ENCODE results near the gene TSFM. TPM values are rescaled to one million over a fixed set of nuclear protein-coding genes. Genes with fewer than 3 reads are reported as not detected.

The TSFM gene
- total RNA-seq, 1 donor from 2014 or later = 30.0 TPM

- no peak for DNase-seq (ENCODE audit: low spot score)
- no peak for ATAC-seq
Observed at GRCh38 chr12:57777367-57777766, 5.2 kb upstream of the TSFM start.

DNA sequence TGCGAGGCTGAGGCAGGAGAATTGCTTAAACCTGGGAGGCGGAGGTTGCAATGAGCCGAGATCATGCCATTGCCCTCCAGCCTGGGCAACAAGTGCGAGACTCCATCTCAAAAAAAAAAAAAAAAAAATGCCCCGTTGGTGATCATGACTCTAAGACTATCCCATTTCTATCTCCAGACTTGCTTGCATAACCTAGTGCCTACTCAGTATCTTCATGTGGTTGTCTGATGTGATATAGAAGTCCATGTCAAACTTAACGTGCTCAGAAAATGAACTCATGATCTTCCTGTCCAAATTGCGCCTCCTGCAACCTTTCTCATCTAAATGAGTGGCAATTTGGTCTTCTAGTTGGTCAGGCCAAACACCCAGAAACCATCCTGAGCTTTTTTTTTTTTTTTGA lies 4.7 kb upstream of the TSFM start:
- DNase-seq (ENCODE audit: low spot score) = no peak
- no peak for ATAC-seq

DNA sequence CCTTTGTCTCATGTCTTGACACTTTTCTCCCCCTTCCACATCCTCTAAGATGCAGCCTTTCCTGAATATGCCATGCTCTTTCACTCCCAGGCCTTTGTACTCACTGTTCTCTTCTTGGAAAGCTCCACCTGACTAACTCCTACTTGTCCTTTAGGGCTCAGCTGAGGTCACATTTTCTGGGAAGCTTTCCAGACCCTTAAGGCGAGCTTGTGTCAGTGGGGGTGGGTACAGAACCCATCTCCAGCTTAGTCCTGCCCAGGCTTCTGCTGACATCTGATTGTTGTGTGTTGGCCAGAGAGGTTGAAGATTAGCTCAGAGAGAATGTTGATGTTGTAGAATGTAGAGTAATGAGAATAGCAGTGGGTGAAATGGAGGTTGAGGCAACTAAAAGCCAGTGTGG lies 2.9 kb upstream of the TSFM start:
- ATAC-seq = no peak
- DNase-seq (ENCODE audit: low spot score) = no peak

GRCh38 chr12:57780284-57780897 lies 2.2 kb upstream of the TSFM start:
- ATAC-seq (no peak), DNase-seq (ENCODE audit: low spot score) (no peak)

DNA sequence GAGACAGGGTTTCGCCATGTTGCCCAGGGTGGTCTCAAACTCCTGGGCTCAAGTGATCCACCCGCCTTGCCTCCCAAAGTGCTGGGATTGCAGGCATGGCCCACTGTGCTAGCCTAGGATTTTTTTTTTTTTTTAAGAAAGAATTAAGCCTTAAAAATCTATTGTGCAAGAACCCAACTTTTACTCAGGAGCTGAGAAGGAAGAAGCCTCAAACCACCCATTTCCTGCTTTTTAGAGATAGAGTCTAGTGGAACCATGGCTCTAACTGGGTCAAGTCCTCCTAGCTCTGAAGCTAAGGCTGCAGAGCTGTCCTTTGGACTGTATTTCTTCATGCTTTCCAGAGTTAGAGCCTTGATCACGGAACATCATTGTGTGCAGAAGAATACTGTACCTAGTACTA lies 1.3 kb upstream of the TSFM start:
- DNase-seq (ENCODE audit: low spot score) = no peak
- ATAC-seq = no peak

DNA sequence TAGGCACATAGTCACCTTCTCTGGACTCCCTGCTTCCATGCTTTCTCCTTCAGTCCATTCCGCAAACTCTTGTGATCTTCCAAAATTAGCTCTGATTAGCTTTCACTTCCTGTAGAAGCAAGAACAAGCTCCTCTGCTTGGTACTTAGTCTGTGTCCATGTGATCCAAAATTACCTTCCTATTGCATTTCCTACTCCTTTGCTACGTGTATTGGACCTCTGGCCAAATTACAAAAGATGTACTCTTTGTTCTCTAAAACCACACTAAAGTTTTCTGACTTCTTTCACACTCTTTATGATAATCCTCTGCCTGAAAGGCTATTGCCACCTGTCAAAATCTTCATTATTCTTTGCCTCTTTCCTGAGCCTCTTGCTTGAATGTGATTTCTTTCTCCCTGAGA lies 786 bp upstream of the TSFM start:
- DNase-seq (ENCODE audit: low spot score) (no peak), ATAC-seq (no peak)

DNA sequence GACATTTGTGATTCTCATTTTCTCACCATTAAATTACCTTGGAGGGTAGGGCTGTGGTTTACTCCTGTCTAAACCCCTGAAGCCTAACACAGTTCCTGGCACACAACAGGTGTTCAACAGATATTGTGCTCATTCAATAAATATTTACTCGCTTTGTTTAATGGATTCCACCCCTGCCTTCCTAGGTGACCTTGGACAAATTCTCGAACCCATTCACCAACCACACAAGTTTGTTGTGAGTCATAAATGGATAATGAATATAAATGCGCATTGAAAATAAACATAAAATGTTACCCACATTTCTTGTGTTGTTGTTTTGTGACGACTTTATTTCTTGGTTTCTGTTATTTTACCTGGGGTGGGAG lies 362 bp upstream of the TSFM start:
- no peak for DNase-seq (ENCODE audit: low spot score)

GRCh38 chr12:57783466-57783801 lies 847 bp downstream of the TSFM start:
- no peak for DNase-seq (ENCODE audit: low spot score)
- ATAC-seq = no peak

More for the DNA sequence above, 362 bp upstream of the TSFM start:
- ATAC-seq = no peak

- ATAC-seq = no peak
- no peak for DNase-seq (ENCODE audit: low spot score)
Observed at GRCh38 chr12:57783861-57784260, 1.3 kb downstream of the TSFM start.

GRCh38 chr12:57793920-57794319 lies 11.3 kb downstream of the TSFM start:
- DNase-seq (ENCODE audit: low spot score) = no peak
- ATAC-seq = no peak

DNA sequence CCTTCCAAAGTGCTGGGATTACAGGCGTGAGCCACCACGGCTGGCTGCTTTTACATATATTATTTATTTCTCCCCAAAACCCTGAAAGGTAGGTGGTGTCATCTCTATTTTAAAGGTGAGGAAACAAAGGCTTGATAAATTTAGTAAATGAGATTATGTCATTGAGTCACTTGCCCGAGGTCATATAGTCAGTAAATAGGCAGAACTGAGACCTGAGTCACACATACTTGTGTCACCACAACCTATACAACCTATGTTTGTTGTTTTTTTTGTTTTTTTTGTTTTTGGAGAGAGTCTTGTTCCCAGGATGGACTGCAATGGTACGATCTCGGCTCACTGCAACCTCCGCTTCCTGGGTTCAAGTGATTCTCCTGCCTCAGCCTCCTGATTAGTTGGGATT lies 12.8 kb downstream of the TSFM start:
- no peak for DNase-seq (ENCODE audit: low spot score)
- no peak for ATAC-seq

- ATAC-seq (no peak), DNase-seq (ENCODE audit: low spot score) (no peak)
Observed at GRCh38 chr12:57796996-57797395, 14.4 kb downstream of the TSFM start.

DNA sequence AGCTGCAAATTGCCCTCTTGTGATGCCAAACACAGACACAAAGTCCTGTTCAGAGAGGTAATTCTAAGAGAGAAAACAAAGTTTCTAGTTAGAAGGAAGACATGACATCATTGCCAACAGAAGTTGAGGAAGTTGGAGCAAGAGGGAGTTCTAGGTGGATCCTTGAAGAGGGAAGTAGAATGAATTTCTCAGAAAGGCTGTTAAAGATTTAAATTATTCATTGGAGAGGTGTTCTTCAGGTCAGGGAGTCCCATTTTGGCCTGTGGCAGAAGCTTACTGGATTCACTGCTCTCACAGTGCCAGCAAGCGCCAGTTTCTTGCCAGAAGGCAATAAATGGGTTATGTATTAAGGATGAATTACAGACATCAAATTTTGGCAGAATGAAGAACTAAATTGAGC lies 15.3 kb downstream of the TSFM start:
- ATAC-seq (no peak), DNase-seq (ENCODE audit: low spot score) (no peak)

DNA sequence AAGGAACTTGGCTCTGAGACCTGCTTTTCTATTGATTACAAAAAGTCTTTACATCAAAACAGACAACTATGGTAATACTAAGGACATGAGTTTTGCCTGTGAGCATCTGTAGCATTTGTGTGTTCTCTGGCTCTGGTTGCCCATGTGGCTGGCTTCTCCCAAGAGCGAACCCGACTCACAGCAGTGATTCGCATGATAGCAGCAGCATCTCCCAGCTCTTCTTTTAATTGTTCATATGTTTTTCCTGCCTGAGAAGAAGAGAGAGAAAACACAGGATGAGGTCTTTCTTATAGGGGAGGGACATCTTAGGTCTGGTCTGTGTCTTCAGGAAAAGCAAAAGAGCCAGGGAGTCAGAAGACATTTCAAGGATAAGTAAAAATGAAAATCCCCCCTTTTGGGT lies 18.4 kb downstream of the TSFM start:
- ATAC-seq = no peak
- no peak for DNase-seq (ENCODE audit: low spot score)

DNA sequence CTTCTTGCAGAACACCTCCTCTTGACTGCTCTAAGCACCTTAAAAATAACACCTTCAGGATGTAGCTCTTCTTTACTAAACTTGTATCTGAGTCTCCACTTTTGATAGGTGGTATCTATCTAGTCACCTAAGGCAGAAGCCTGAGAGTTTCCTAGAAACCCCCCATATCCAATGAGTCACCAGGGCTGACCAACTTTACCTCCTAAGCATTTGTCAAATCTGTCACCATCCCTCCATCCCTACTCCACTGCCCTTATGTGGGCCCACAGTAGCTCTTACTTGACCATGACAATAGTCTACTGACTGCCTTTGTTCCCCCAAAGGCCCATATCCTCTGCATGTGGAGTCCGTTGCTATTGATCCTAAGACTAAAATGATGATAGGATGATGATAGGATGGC lies 20.0 kb downstream of the TSFM start:
- no peak for ATAC-seq

DNA sequence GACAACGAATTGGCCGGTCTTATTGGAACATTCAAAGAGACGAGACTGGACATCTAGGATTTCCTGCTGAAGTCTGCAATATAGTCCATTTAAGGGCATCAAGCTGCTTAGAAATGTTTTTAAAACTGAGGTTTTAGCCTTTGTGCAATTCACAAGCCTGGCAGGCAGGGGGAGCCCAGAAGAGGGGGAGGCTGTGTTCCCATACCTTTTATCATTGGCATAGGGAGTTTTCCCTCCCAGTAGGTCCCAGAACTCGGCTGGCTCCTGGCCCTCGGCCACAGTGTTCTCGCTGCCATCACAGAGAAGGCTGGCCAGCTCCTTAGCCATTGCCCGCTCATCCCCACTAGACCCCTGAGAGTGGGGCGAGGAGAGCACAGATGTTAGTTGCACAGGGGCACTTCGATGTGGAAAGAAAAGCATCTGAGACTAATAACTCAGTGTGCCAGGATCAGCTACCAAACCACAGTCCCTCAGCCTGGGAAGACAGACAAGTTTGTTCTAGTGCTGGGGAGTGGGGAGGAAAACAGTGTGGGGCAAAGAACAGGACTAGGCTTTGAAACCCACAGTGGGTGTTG lies 20.8 kb downstream of the TSFM start:
- peak; percentile 58 for DNase-seq (ENCODE audit: low spot score)
- ATAC-seq = peak; percentile 95

More for the DNA sequence above, 20.0 kb downstream of the TSFM start:
- no peak for DNase-seq (ENCODE audit: low spot score)

DNA sequence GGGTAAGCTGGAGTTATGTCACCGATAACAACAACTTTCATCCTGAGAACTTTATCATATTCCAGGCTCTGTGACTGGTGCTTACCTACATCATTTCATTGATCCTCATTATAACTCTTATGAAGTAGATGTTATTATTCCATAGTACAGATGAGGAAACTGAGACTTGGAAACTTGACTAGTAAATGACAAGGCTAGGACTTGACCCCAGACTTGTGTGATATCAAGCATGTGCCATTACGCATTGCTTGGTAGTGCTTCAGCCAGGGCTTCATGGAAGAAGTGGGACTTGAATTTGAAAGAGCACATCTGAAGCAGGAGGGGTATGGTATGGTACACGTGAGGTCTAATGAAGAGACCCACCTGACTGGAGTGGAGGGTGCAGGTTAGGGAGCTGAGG lies 24.1 kb downstream of the TSFM start:
- DNase-seq (ENCODE audit: low spot score) = no peak
- ATAC-seq = no peak

GRCh38 chr12:57807285-57807684 lies 24.7 kb downstream of the TSFM start:
- DNase-seq (ENCODE audit: low spot score) (no peak), ATAC-seq (no peak)

DNA sequence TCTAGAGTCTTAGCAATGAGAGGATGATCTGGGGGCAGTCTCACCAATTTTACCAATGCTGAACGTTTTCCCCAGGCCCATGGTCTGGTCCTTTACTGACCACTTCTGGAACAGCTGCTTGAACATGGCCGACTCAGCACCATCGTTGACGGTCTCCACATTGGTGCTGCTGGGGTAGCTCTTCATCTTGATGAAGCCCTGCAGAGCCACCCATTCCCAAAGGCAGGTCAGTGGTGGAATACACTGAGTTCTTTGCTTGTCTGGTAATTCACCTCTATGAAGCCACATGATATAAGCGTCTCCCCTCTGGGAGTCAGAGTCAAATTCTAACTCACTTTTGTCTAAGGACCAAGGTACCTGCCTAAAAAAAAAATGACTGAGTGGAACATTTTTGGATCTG lies 25.8 kb downstream of the TSFM start:
- no peak for ATAC-seq
- DNase-seq (ENCODE audit: low spot score) = no peak

DNA sequence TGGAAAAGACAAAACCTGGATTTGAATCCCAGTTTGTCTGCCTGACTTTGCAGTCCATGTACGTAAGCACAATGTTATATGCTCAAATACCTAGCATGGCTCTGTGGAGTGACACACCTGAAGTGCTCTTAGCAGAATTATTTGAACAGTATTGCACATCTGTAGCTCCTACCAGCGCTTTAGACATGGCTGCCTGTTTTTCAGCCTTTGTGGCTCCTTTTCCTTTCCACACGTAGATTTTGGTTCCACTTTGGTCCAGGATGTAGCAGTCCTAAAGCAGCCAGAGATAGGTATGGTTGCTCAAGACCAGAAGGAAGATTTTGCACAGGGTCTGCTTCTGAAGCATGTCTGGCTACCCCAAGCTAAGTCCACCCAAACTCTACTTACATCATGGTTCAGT lies 26.8 kb downstream of the TSFM start:
- ATAC-seq = no peak
- DNase-seq (ENCODE audit: low spot score) = no peak

DNA sequence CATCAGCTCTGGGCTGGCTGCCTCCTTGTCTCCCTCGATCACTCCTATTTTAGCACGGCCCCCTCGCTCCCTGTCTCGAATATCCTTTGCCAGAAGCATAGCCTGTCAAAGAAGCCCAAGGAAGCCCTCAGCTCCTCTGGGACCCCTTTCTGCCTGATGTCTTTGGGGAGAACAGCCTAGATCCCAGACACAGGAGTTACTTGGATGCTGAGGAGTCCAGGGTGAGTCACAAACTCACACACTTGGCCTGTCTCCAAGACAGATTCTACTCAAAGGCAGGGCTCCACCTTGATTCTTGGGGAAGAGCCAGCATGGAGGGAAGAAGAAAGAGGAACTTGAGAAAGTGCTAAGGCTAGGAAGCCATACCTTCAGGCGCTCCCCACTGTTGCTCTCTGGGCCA lies 27.9 kb downstream of the TSFM start:
- DNase-seq (ENCODE audit: low spot score) (no peak), ATAC-seq (no peak)

DNA sequence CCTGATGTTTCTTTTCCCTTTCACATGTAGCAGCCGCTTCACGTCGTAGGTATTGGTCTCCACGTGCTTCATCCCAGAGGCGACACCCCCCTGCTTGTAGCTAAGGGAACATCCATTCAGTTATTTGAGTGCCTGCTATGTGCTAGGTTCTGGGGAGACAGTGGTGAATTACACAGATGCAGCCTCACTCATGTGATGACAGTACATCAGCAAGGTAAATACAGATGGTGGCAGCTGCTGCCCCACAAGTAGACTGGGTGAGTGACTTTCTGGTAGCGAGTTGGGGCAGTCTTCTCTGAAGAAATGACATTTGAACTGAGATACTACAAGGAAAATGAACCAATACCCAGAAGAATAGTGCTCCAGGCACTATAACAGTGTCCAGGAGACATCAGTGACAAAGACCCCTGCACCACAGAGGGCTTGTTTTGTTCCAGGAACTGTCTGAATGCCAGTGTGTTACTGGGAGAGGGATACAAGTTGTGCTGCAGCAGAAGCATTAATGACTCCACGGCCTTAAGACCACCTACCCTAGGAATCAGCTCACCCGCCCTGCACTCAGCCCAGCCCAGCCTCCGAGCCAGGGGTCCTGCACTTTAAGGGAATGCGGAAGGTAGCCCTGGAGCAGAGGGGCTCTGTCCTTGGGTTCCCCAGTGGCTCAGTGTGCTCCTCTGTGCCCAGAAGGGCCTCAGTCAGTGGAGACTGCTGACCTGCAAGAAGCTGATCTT lies 28.6 kb downstream of the TSFM start:
- no peak for ATAC-seq
- DNase-seq (ENCODE audit: low spot score) = no peak
